Hepatocyte (in vitro differentiated cells): ENCODE data around the gene TOP2A. TPM values are rescaled to one million over a fixed set of nuclear protein-coding genes. Genes with fewer than 3 reads are reported as not detected.
A peak's percentile ranks its signal among the peaks of the same experiment; 100 is the strongest.

Source experiments
- DNase-seq: peaks from one replicate; pipeline ENCODE4 v3.0.0-alpha.2; 2016; ENCODE audit warnings: low spot score
- H2AFZ ChIP-seq: fragments of 200-600 bp; sonication (generic); 2 replicates; pipeline ENCODE4 v1.6.0; 2016; ENCODE audit warnings: antibody characterized with exemption, mild to moderate bottlenecking
- H3K27ac ChIP-seq: fragments of 200-600 bp; sonication (generic); 2 replicates; pipeline ENCODE4 v1.5.1; 2016; ENCODE audit warnings: mild to moderate bottlenecking
- H3K27me3 ChIP-seq: fragments of 200-600 bp; sonication (generic); 2 replicates; pipeline ENCODE4 v1.6.1; 2016
- H3K36me3 ChIP-seq: fragments of 200-600 bp; sonication (generic); replicated peaks from 2 replicates; pipeline ENCODE4 v1.5.1; 2016; ENCODE audit warnings: low read depth; ENCODE audit not compliant: insufficient read depth
- H3K4me1 ChIP-seq: fragments of 200-600 bp; sonication (generic); 2 replicates; pipeline ENCODE4 v1.5.1; 2016; ENCODE audit warnings: mild to moderate bottlenecking, moderate library complexity; ENCODE audit not compliant: insufficient read depth
- H3K4me2 ChIP-seq: fragments of 200-600 bp; sonication (generic); 2 replicates; pipeline ENCODE4 v1.6.0; 2016
- H3K4me3 ChIP-seq: fragments of 200-600 bp; sonication (generic); 2 replicates; pipeline ENCODE4 v1.5.1; 2016; ENCODE audit warnings: mild to moderate bottlenecking
- H3K79me2 ChIP-seq: fragments of 200-600 bp; sonication (generic); 2 replicates; pipeline ENCODE4 v1.6.0; 2017; ENCODE audit warnings: mild to moderate bottlenecking
- H3K9me2 ChIP-seq: fragments of 200-600 bp; sonication (generic); replicated peaks from 2 replicates; pipeline ENCODE4 v1.6.0; 2017; ENCODE audit warnings: mild to moderate bottlenecking; ENCODE audit not compliant: insufficient read depth
- H3K9me3 ChIP-seq: fragments of 200-600 bp; sonication (generic); 2 replicates; pipeline ENCODE4 v1.5.1; 2016; ENCODE audit warnings: low read depth, mild to moderate bottlenecking
- H4K20me1 ChIP-seq: fragments of 200-600 bp; sonication (generic); 2 replicates; pipeline ENCODE4 v1.6.0; 2016; ENCODE audit warnings: mild to moderate bottlenecking; ENCODE audit not compliant: insufficient read depth, poor library complexity, severe bottlenecking
- EZH2 ChIP-seq: fragments of 200-600 bp; sonication (generic); IDR thresholded peaks from 2 replicates; pipeline ENCODE4 v1.6.1; 2016; ENCODE audit warnings: antibody characterized with exemption, mild to moderate bottlenecking, borderline replicate concordance
- EZH2phosphoT487 ChIP-seq: fragments of 200-600 bp; sonication (generic); IDR thresholded peaks from one replicate; pipeline ENCODE4 v1.6.1; 2018; ENCODE audit warnings: antibody characterized with exemption, mild to moderate bottlenecking, low read depth, moderate library complexity; ENCODE audit not compliant: unreplicated experiment, severe bottlenecking
- WGBS: methylation state at CpG from one replicate; pipeline ENCODE4 v1.1.6; 2016; ENCODE audit warnings: low lambda C conversion rate; ENCODE audit errors: missing lambda C conversion rate; 5-methylcytosine and 5-hydroxymethylcytosine counted together
- polyA plus RNA-seq: library from polyadenylated mRNA; unstranded; fragments of >200 nt; fragmentation: Nextera tagmentation; extraction: Ambion mirVana; gene quantifications from 2 replicates; pipeline ENCODE4 v1.2.1, GENCODE V29; 2016
- total RNA-seq: library from RNA; depleted of rRNA; stranded (reverse); fragments of >200 nt; gene quantifications from 2 replicates; pipeline ENCODE4 v1.2.3, GENCODE V29; 2014
- TF ChIP-seq, protein P1 (sequence below): fragments of 200-600 bp; sonication (generic); IDR thresholded peaks from 2 replicates; pipeline ENCODE4 v1.5.1; 2016; ENCODE audit warnings: antibody characterized with exemption, mild to moderate bottlenecking; ENCODE audit not compliant: poor library complexity

TOP2A gene
- total and polyA plus RNA-seq, 2 experiments from 2014 or later: 21.3 to 37.4 TPM

DNA sequence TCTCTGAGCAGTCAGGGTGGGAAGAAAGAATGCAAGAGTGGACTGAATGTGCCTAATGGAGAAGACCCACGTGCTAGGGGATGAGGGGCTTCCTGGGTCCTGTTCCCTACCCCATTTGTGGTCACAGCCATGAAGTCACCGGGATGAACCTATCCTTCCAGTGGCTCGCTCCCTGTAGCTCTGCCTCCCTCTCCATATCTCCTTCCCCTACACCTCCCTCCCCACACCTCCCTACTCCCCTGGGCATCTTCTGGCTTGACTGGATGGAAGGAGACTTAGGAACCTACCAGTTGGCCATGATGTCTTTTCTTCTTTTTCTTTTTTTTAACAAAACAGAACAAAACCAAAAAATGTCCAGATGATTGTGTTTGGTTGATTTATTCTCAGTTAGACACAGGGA, 39.7 kb upstream of the TOP2A start:
- Histone ChIP-seq H3K4me3 (no peak overlapping the region), H3K4me2 (peak overlapping the region; percentile 66), H4K20me1 (no peaks in the 10 kb centered on the region), H3K27ac (peak overlapping the region; percentile 86), H3K27me3 (no peaks in the 10 kb centered on the region), H3K9me2 (no peaks in the 10 kb centered on the region), H3K36me3 (no peaks in the 10 kb centered on the region), H3K4me1 (peaks cover 48% of the 10 kb centered on the region), H3K9me3 (no peaks in the 10 kb centered on the region), H2AFZ (no peak overlapping the region), H3K79me2 (no peaks in the 10 kb centered on the region)
- DNase-seq: no peak
- TF ChIP-seq, protein P1, sequence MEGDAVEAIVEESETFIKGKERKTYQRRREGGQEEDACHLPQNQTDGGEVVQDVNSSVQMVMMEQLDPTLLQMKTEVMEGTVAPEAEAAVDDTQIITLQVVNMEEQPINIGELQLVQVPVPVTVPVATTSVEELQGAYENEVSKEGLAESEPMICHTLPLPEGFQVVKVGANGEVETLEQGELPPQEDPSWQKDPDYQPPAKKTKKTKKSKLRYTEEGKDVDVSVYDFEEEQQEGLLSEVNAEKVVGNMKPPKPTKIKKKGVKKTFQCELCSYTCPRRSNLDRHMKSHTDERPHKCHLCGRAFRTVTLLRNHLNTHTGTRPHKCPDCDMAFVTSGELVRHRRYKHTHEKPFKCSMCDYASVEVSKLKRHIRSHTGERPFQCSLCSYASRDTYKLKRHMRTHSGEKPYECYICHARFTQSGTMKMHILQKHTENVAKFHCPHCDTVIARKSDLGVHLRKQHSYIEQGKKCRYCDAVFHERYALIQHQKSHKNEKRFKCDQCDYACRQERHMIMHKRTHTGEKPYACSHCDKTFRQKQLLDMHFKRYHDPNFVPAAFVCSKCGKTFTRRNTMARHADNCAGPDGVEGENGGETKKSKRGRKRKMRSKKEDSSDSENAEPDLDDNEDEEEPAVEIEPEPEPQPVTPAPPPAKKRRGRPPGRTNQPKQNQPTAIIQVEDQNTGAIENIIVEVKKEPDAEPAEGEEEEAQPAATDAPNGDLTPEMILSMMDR: no peak
- TF ChIP-seq EZH2phosphoT487: no peak
- TF ChIP-seq EZH2: no peak
- 100% methylated on average over 1 of the region's 3 CpGs for WGBS

DNA sequence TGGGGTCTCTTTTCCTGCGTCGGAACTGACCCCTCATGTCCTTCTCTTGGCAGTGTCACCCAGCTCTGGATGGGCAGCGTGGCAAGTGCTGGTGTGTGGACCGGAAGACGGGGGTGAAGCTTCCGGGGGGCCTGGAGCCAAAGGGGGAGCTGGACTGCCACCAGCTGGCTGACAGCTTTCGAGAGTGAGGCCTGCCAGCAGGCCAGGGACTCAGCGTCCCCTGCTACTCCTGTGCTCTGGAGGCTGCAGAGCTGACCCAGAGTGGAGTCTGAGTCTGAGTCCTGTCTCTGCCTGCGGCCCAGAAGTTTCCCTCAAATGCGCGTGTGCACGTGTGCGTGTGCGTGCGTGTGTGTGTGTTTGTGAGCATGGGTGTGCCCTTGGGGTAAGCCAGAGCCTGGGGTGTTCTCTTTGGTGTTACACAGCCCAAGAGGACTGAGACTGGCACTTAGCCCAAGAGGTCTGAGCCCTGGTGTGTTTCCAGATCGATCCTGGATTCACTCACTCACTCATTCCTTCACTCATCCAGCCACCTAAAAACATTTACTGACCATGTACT, 38.8 kb upstream of the TOP2A start:
- Histone ChIP-seq H3K36me3 (no peaks in the 10 kb centered on the region), H3K27ac (peak overlapping the region; percentile 86), H3K79me2 (peaks cover 4% of the 10 kb centered on the region)

DNA sequence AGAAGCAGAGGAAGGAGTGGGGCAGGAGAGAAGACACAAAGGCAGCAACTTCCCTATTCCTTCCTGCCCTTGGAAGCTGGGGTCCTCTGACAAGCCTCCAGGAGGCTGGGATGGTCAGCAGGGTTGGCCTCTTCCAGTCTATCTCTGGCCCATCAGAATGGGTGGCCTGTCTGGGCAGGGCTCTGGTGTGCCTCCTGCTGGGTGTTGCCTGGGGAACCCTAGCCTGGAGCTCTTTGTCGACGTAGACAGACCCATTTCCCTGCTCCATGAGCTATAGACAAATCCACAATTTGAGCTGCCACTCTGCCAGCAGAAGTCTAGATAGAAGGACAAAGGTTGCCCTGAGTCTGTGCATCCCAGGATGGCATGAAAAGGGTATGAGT, 36.9 kb upstream of the TOP2A start:
- no peak overlapping the region for H3K4me2 ChIP-seq
- 84% methylated on average over 2 of the region's 2 CpGs for WGBS
- H3K4me3 ChIP-seq: no peak overlapping the region
- H3K79me2 ChIP-seq: peaks cover 15% of the 10 kb centered on the region
- H3K27ac ChIP-seq: no peak overlapping the region
- no peaks in the 10 kb centered on the region for H3K36me3 ChIP-seq
- no peak for DNase-seq
- peaks cover 2% of the 10 kb centered on the region for H4K20me1 ChIP-seq
- no peaks in the 10 kb centered on the region for H3K9me3 ChIP-seq
- H3K9me2 ChIP-seq: no peaks in the 10 kb centered on the region
- TF ChIP-seq EZH2: no peak
- TF ChIP-seq, protein P1: no peak
- no peak for TF ChIP-seq EZH2phosphoT487
- H3K4me1 ChIP-seq: peaks cover 43% of the 10 kb centered on the region
- H3K27me3 ChIP-seq: no peaks in the 10 kb centered on the region
- no peak overlapping the region for H2AFZ ChIP-seq

More for the DNA sequence above, 38.8 kb upstream of the TOP2A start:
- H3K9me2 ChIP-seq: no peaks in the 10 kb centered on the region
- no peaks in the 10 kb centered on the region for H3K9me3 ChIP-seq
- peaks cover 47% of the 10 kb centered on the region for H3K4me1 ChIP-seq
- no peak overlapping the region for H2AFZ ChIP-seq
- no peaks in the 10 kb centered on the region for H4K20me1 ChIP-seq
- TF ChIP-seq, protein P1: no peak
- no peak for TF ChIP-seq EZH2phosphoT487
- no peak for TF ChIP-seq EZH2
- H3K27me3 ChIP-seq: no peaks in the 10 kb centered on the region
- WGBS: 95% methylated on average over 16 of the region's 16 CpGs
- H3K4me2 ChIP-seq: no peak overlapping the region
- H3K4me3 ChIP-seq: no peak overlapping the region
- DNase-seq: no peak
